Testis (tissue), 3 donors: Measurements from ENCODE around the gene NR2F6. TPM values are rescaled to one million over a fixed set of nuclear protein-coding genes. Genes with fewer than 3 reads are reported as not detected.
"Not testable (repeated sequence)": the region's sequence is repeated elsewhere in the genome, so short reads cannot be mapped to it uniquely, and the experiment has no call there.

Experiments
- DNase-seq: peaks from one replicate; pipeline ENCODE4 v3.0.0-alpha.2; 2019
- H3K27ac ChIP-seq, 2 donors: fragments of 200-600 bp; sonication (generic); one replicate each; pipeline ENCODE4 v1.5.1; 2019
- H3K27me3 ChIP-seq: fragments of 200-600 bp; sonication (generic); one replicate; pipeline ENCODE4 v1.5.1; 2019
- H3K36me3 ChIP-seq: fragments of 200-600 bp; sonication (generic); one replicate; pipeline ENCODE4 v1.5.1; 2017; ENCODE audit warnings: low read depth; ENCODE audit errors: missing control alignments
- H3K4me1 ChIP-seq: fragments of 200-600 bp; sonication (generic); one replicate; pipeline ENCODE4 v1.5.1; 2019
- H3K4me3 ChIP-seq, 2 donors: fragments of 200-600 bp; sonication (generic); one replicate each; pipeline ENCODE4 v1.5.1; 2017 to 2019
- H3K9me3 ChIP-seq: fragments of 200-600 bp; sonication (generic); one replicate; pipeline ENCODE4 v1.5.1; 2017
- POLR2A ChIP-seq: fragments of 450-650 bp; IDR thresholded peaks from one replicate; pipeline ENCODE4 v1.6.1; 2017; ENCODE audit warnings: antibody characterized with exemption, mild to moderate bottlenecking, moderate library complexity
- WGBS, 2 donors: methylation state at CpG; one replicate each; pipeline ENCODE4 v1.1.5; 2018; 5-methylcytosine and 5-hydroxymethylcytosine counted together
- intact Hi-C: fragments of 100-400 bp; cut with DNase I; formaldehyde crosslinking; loops from one replicate; pipeline ENCODE4 v1.15.1; 2023; ENCODE audit warnings: low total_unique reads
- polyA plus RNA-seq: library from polyadenylated mRNA; stranded (reverse); fragments of 350-450 nt; fragmentation: Illumina TruSeq; extraction: RNeasy Lipid Tissue Mini Kit (QIAGEN cat#74804); gene quantifications from one replicate; pipeline ENCODE4 v1.2.3, GENCODE V29; 2014; ENCODE audit warnings: low read depth, low replicate concordance; ENCODE audit not compliant: insufficient read depth
- total RNA-seq, 2 donors: library from RNA; depleted of rRNA; stranded (reverse); fragments of >200 nt; gene quantifications; one replicate each; pipeline ENCODE4 v1.2.3, GENCODE V29; 2016
- TF ChIP-seq, protein P1 (sequence below), 3 experiments: fragments of 450-650 bp in 2 of 3; fragments of 200-600 bp in 1 of 3; sonication (generic) in 1 of 3; IDR thresholded peaks; one replicate each; pipeline ENCODE4 v1.5.1; 2016 to 2019; ENCODE audit warnings: antibody characterized with exemption in 3 of 3, mild to moderate bottlenecking in 2 of 3, moderate library complexity in 1 of 3

NR2F6 gene
- total and polyA plus RNA-seq, 3 donors from 2014 or later: 20.4 to 71.8 (median 63.1) TPM

DNA sequence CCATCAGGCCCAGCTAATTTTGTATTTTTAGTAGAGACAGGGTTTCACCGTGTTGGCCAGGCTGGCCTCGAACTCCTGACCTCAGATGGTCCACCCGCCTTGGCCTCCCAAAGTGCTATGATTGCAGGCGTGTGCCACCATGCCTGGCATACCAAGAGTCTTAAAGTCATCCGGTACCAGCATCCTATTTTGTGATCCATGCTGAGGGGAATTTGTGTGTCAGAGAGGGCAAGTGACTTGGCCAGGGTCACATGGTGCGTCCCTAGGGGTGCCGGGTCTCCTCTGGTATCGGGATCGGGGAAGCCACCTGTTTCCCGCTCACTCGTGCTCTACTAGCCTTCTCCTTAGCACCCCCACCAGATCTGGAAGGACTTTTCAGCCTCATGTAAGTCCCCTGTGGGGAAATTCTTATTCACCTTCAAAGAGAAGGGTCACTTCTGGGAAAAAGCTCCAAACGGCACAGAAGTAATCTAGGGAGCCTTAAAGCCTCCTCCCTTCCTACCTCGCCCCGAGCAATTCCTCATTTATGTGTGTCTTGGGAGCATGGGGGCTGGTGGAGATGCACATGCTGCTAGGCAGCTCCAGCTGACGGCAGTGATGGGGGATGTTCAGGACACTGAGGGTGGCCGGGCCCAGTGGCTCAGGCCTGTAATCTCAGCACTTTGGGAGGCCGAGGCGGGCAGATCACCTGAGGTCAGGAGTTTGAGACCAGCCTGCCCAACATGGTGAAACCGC lies 29.9 kb upstream of the NR2F6 start:
- no peak for DNase-seq
- Histone ChIP-seq H3K4me1 (no peaks in the 10 kb centered on the region), H3K27me3 (no peaks in the 10 kb centered on the region), H3K27ac (no peak overlapping the region), H3K9me3 (no peaks in the 10 kb centered on the region), H3K4me3 (no peak overlapping the region), H3K36me3 (no peaks in the 10 kb centered on the region)
- WGBS, 2 donors: 91 to 94% methylated on average over 18 to 19 of the region's 19 CpGs
- no peak for TF ChIP-seq POLR2A
- TF ChIP-seq, protein P1, sequence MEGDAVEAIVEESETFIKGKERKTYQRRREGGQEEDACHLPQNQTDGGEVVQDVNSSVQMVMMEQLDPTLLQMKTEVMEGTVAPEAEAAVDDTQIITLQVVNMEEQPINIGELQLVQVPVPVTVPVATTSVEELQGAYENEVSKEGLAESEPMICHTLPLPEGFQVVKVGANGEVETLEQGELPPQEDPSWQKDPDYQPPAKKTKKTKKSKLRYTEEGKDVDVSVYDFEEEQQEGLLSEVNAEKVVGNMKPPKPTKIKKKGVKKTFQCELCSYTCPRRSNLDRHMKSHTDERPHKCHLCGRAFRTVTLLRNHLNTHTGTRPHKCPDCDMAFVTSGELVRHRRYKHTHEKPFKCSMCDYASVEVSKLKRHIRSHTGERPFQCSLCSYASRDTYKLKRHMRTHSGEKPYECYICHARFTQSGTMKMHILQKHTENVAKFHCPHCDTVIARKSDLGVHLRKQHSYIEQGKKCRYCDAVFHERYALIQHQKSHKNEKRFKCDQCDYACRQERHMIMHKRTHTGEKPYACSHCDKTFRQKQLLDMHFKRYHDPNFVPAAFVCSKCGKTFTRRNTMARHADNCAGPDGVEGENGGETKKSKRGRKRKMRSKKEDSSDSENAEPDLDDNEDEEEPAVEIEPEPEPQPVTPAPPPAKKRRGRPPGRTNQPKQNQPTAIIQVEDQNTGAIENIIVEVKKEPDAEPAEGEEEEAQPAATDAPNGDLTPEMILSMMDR (IDR thresholded peaks at IDR 0.05): no peak
- intact Hi-C loops: loop anchor here (10.0 kb wide), 1 partner anchor 71 kb away; no protein-coding TSS in a partner anchor

DNA sequence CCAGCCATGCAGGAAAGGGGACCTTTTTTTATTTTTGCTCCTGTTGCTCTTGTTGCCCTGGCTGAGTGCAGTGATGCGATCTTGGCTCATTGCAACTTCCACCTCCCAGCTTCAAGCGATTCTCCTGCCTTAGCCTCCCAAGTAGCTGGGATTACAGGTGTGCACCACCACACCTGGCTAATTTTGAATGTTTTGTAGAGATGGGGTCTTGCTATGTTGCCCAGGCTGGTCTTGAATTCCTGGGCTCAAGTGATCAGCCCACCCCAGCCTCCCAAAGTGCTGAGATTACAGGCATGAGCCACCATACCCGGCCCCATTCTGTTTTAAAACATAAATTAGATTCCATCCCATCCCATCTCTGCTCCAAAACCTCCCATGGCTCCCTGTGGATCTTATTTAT lies 29.2 kb upstream of the NR2F6 start:
- not testable (repeated sequence) for H3K27me3 ChIP-seq, H3K9me3 ChIP-seq, H3K4me1 ChIP-seq, DNase-seq, H3K27ac ChIP-seq, H3K4me3 ChIP-seq, H3K36me3 ChIP-seq
- WGBS, 2 donors: 98 to 100% methylated on average over 3 of the region's 3 CpGs
- intact Hi-C loops: loop anchor here (10.0 kb wide), 1 partner anchor 70 kb away; no protein-coding TSS in a partner anchor

DNA sequence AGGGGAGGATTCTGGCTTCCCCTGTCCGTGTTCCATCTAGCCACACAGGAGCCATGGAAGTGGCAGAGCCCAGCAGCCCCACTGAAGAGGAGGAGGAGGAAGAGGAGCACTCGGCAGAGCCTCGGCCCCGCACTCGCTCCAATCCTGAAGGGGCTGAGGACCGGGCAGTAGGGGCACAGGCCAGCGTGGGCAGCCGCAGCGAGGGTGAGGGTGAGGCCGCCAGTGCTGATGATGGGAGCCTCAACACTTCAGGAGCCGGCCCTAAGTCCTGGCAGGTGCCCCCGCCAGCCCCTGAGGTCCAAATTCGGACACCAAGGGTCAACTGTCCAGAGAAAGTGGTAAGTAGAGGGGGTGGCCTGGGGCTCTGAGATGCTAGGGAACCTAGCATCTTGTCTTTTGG lies 23.0 kb upstream of the NR2F6 start:
- no peaks in the 10 kb centered on the region for H3K27me3 ChIP-seq
- no peak overlapping the region for H3K4me3 ChIP-seq
- H3K27ac ChIP-seq: no peak overlapping the region
- no peaks in the 10 kb centered on the region for H3K9me3 ChIP-seq
- intact Hi-C loops: no loop called here
- DNase-seq: no peak
- H3K36me3 ChIP-seq: no peaks in the 10 kb centered on the region
- TF ChIP-seq, protein P1 (IDR thresholded peaks at IDR 0.05): no peak
- no peak for TF ChIP-seq POLR2A
- WGBS, 2 donors: 90% methylated on average over 13 of the region's 13 CpGs
- peaks cover 6% of the 10 kb centered on the region for H3K4me1 ChIP-seq

DNA sequence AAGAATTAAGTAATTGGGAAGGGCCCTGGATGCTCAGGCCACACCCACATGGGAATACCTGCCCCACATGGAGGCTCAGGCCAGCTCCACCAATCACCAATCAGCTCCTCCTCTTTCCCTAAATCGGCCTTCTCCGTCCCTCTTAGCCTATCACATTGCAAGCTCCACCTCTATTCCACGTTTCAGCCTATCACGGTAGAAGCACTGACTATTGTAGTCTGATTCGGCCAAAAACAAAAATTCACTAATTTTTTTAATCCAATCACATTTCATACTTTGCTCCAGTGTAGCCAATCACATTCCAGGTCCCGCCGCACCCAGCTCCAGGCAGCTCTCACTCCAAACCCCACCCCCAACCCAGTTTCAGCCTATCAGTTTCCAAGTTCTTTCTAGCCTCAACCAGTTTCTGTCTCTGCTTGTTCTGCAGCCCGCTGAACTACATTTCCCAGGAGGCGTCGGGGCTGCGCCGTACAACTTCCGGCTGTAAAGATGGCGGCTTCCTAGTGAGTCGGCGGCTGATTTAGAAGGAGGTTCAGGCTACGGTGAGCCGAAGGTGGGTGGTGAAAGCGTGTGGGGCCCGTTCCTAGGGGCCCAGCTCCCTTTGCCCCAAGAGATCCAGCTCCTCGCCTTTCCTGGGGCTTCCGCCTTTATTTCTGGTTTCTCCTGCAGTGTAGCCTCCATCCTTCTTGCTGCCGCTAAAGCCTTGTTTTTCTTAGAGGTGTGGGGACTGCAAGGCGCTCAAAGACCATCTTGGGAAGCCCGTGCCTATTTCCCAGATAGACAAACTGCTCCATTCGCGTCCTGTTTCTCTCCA lies 21.5 kb upstream of the NR2F6 start, which contains the start of gene BABAM1:
BABAM1 (plus strand) TSS at position 469 of the 814 bp plus-strand sequence. CDS start 1,364 bp downstream, outside the sequence.
- DNase-seq: peak; percentile 99
- H3K4me1 ChIP-seq: peaks cover 6% of the 10 kb centered on the region
- no peaks in the 10 kb centered on the region for H3K9me3 ChIP-seq
- peak within 1 kb of the TSS; percentile 70 to 84 for H3K4me3 ChIP-seq
- peak within 1 kb of the TSS; percentile 61 to 80 for H3K27ac ChIP-seq
- no peaks in the 10 kb centered on the region for H3K36me3 ChIP-seq
- intact Hi-C loops: no loop called here
- TF ChIP-seq, protein P1 (IDR thresholded peaks at IDR 0.05): no peak
- TF ChIP-seq POLR2A: no peak
- WGBS, 2 donors: 0% methylated on average over 27 of the region's 27 CpGs
- no peaks in the 10 kb centered on the region for H3K27me3 ChIP-seq

DNA sequence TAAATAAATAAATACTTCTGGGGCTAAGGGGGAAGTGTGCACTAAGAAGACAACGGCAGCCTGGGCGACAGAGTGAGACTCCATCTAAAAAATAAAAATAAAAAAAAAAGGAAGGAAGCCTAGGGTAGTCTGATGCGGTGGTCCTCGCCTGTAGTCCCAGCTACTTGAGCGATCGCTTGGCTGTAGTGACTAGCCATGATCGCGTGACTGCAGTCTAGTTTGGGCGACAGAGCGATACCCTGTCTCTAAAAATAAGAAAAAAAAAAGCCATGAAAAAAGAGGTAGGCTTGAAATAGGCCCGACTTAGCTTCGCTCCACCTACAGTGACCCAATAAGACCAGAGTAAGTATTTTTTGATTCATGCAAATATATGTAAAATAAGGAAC lies 20.9 kb upstream of the NR2F6 start:
- DNase-seq: no peak
- TF ChIP-seq, protein P1 (IDR thresholded peaks at IDR 0.05): no peak
- TF ChIP-seq POLR2A: no peak
- Histone ChIP-seq H3K27ac (no peak overlapping the region), H3K4me1 (peaks cover 6% of the 10 kb centered on the region), H3K4me3 (no peak overlapping the region), H3K9me3 (no peaks in the 10 kb centered on the region), H3K27me3 (no peaks in the 10 kb centered on the region), H3K36me3 (no peaks in the 10 kb centered on the region)
- WGBS, 2 donors: 43 to 61% methylated on average over 12 of the region's 12 CpGs
- intact Hi-C loops: no loop called here
